IMR-90 (cell line): Measurements from ENCODE around the gene ARHGAP23. TPM values are rescaled to one million over a fixed set of nuclear protein-coding genes. Genes with fewer than 3 reads are reported as not detected.
A peak's percentile ranks its signal among the peaks of the same experiment; 100 is the strongest.

Experiments used
- ATAC-seq: fragments of 200-7000 bp; cut with Tn5 transposase; 2 replicates; pipeline ENCODE4 v1.9.1; 2020; ENCODE audit warnings: low read depth, mild to moderate bottlenecking, moderate library complexity
- BruUV-seq: library from RNA; stranded (reverse); fragments of 400-500 nt; replicated peaks from 2 replicates; lab custom pipeline; 2021; lab: Mats Ljungman, UMichigan
- CTCF ChIA-PET: fragments of 300-600 bp; formaldehyde crosslinking; extraction: SDS; loops from one replicate; lab custom pipeline; 2021; ENCODE audit warnings: antibody characterized with exemption; lab: Yijun Ruan, JAX
- POLR2A ChIA-PET: fragments of 300-600 bp; sonication (Branson Sonifier 250); formaldehyde crosslinking; loops from one replicate; lab custom pipeline; 2022; ENCODE audit warnings: antibody characterized with exemption; ENCODE audit not compliant: unreplicated experiment; lab: Charles Lee
- DNase-seq: peaks from one replicate; pipeline ENCODE4 v3.0.0; 2013
- H2AFZ ChIP-seq: replicated peaks from 2 replicates; pipeline ENCODE3; 2013; ENCODE audit warnings: low read length, mild to moderate bottlenecking; ENCODE audit not compliant: poor library complexity
- H2AK5ac ChIP-seq: 2 replicates; pipeline ENCODE4 v1.6.1; 2013; ENCODE audit warnings: low read depth, low read length, inconsistent platforms
- H2AK9ac ChIP-seq: replicated peaks from 2 replicates; pipeline ENCODE3; 2013; ENCODE audit warnings: mild to moderate bottlenecking, low read depth, low read length, moderate library complexity; ENCODE audit not compliant: poor library complexity
- H2BK120ac ChIP-seq: 2 replicates; pipeline ENCODE4 v1.6.1; 2013; ENCODE audit warnings: low read depth, low read length, inconsistent platforms
- H2BK15ac ChIP-seq: 3 replicates; pipeline ENCODE4 v1.6.1; 2013; ENCODE audit warnings: low read depth, low read length, inconsistent platforms
- H2BK20ac ChIP-seq: 2 replicates; pipeline ENCODE4 v1.6.1; 2013; ENCODE audit warnings: low read depth, mild to moderate bottlenecking, inconsistent platforms, low read length, moderate library complexity
- H2BK5ac ChIP-seq: 2 replicates; pipeline ENCODE4 v1.6.1; 2013; ENCODE audit warnings: mild to moderate bottlenecking, low read depth, low read length, inconsistent platforms; ENCODE audit not compliant: poor library complexity, severe bottlenecking
- H3K14ac ChIP-seq: replicated peaks from 2 replicates; pipeline ENCODE4 v1.6.1; 2013; ENCODE audit warnings: low read depth, low read length, inconsistent platforms
- H3K18ac ChIP-seq: 2 replicates; pipeline ENCODE4 v1.6.1; 2013; ENCODE audit warnings: low read depth, low read length, control low read depth
- H3K23ac ChIP-seq: 2 replicates; pipeline ENCODE4 v1.6.1; 2013; ENCODE audit warnings: low read depth, low read length, inconsistent platforms
- H3K27ac ChIP-seq: 2 replicates; pipeline ENCODE4 v1.5.1; 2013; ENCODE audit warnings: mild to moderate bottlenecking, control low read depth, low read length; ENCODE audit not compliant: insufficient read depth
- H3K27me3 ChIP-seq: 2 replicates; pipeline ENCODE4 v1.6.1; 2013; ENCODE audit warnings: low read length; ENCODE audit not compliant: control insufficient read depth, insufficient read depth
- H3K36me3 ChIP-seq: 2 replicates; pipeline ENCODE4 v1.6.1; 2013; ENCODE audit warnings: low read length, mixed read lengths; ENCODE audit not compliant: control insufficient read depth, insufficient read depth
- H3K4ac ChIP-seq: 2 replicates; pipeline ENCODE4 v1.6.1; 2013; ENCODE audit warnings: low read depth, low read length, inconsistent platforms
- H3K4me1 ChIP-seq: 2 replicates; pipeline ENCODE4 v1.6.1; 2013; ENCODE audit warnings: low read length, mixed read lengths; ENCODE audit not compliant: control insufficient read depth, insufficient read depth
- H3K4me2 ChIP-seq: 2 replicates; pipeline ENCODE4 v1.6.1; 2013; ENCODE audit warnings: low read depth, mild to moderate bottlenecking, control low read depth, low read length, moderate library complexity
- H3K4me3 ChIP-seq: 2 replicates; pipeline ENCODE4 v1.5.1; 2013; ENCODE audit warnings: low read depth, mild to moderate bottlenecking, control low read depth, low read length, moderate library complexity; ENCODE audit not compliant: insufficient read depth
- H3K56ac ChIP-seq: 2 replicates; pipeline ENCODE4 v1.6.1; 2013; ENCODE audit warnings: low read length, inconsistent platforms; ENCODE audit not compliant: insufficient read depth; ENCODE audit errors: extremely low read depth
- H3K79me1 ChIP-seq, 2 experiments: 2 replicates each; pipeline ENCODE4 v1.6.1; 2013; ENCODE audit warnings: low read length in 2 of 2, inconsistent platforms in 1 of 2, low read depth in 1 of 2
- H3K9ac ChIP-seq: 2 replicates; pipeline ENCODE4 v1.6.1; 2013; ENCODE audit warnings: low read depth, low read length, control low read depth
- H3K9me1 ChIP-seq: 2 replicates; pipeline ENCODE4 v1.6.1; 2013; ENCODE audit warnings: low read length, inconsistent platforms; ENCODE audit not compliant: insufficient read depth
- H3K9me3 ChIP-seq: 2 replicates; pipeline ENCODE4 v1.6.1; 2013; ENCODE audit warnings: low read length; ENCODE audit not compliant: control insufficient read depth, insufficient read depth
- H4K20me1 ChIP-seq: 2 replicates; pipeline ENCODE4 v1.6.1; 2013; ENCODE audit warnings: low read length, inconsistent platforms; ENCODE audit not compliant: insufficient read depth
- H4K5ac ChIP-seq: 2 replicates; pipeline ENCODE4 v1.6.1; 2013; ENCODE audit warnings: mild to moderate bottlenecking, low read depth, low read length, control low read depth
- H4K8ac ChIP-seq, 2 experiments: 2 replicates each; pipeline ENCODE4 v1.6.1; 2013; ENCODE audit warnings: low read depth in 2 of 2, low read length in 2 of 2, control low read depth in 1 of 2, inconsistent platforms in 1 of 2
- H4K91ac ChIP-seq: 2 replicates; pipeline ENCODE4 v1.6.1; 2013; ENCODE audit warnings: low read depth, low read length, inconsistent platforms; ENCODE audit not compliant: insufficient read depth
- BHLHE40 ChIP-seq: fragments of 150-350 bp; IDR thresholded peaks from 2 replicates; pipeline ENCODE4 v1.6.1; 2016; ENCODE audit warnings: mild to moderate bottlenecking, low read depth, low read length
- CEBPB ChIP-seq: IDR thresholded peaks from 2 replicates; pipeline ENCODE4 v1.6.1; 2012; ENCODE audit warnings: low read depth, low read length, improper control_type of control experiment
- CHD1 ChIP-seq: IDR thresholded peaks from 2 replicates; pipeline ENCODE4 v1.6.1; 2012; ENCODE audit warnings: low read depth, low read length, improper control_type of control experiment
- CTCF ChIP-seq: conservative IDR thresholded peaks from 2 replicates; pipeline ENCODE4 v1.5.1; 2012; ENCODE audit warnings: mild to moderate bottlenecking, low read depth, low read length, improper control_type of control experiment
- ELK1 ChIP-seq: fragments of 150-350 bp; IDR thresholded peaks from 2 replicates; pipeline ENCODE4 v1.6.1; 2016; ENCODE audit warnings: low read depth, mild to moderate bottlenecking, low read length, moderate library complexity, borderline replicate concordance
- FOS ChIP-seq: fragments of 150-350 bp; IDR thresholded peaks from 2 replicates; pipeline ENCODE4 v1.6.1; 2016; ENCODE audit warnings: low read depth, low read length
- MAFK ChIP-seq: IDR thresholded peaks from 2 replicates; pipeline ENCODE4 v1.6.1; 2012; ENCODE audit warnings: low read depth, low read length, improper control_type of control experiment
- MAZ ChIP-seq: IDR thresholded peaks from 2 replicates; pipeline ENCODE4 v1.6.1; 2012; ENCODE audit warnings: low read depth, mild to moderate bottlenecking, low read length, improper control_type of control experiment, moderate library complexity, borderline replicate concordance
- MXI1 ChIP-seq: IDR thresholded peaks from 2 replicates; pipeline ENCODE4 v1.6.1; 2012; ENCODE audit warnings: low read depth, mild to moderate bottlenecking, low read length, moderate library complexity, borderline replicate concordance
- NFE2L2 ChIP-seq: fragments of 150-350 bp; IDR thresholded peaks from 2 replicates; pipeline ENCODE4 v1.6.1; 2016; ENCODE audit warnings: low read depth, mild to moderate bottlenecking, low read length
- POLR2A ChIP-seq: IDR thresholded peaks from 2 replicates; pipeline ENCODE4 v1.6.1; 2012; ENCODE audit warnings: mild to moderate bottlenecking, low read depth, low read length
- RAD21 ChIP-seq: IDR thresholded peaks from 2 replicates; pipeline ENCODE4 v1.6.1; 2012; ENCODE audit warnings: low read length, improper control_type of control experiment
- RCOR1 ChIP-seq: IDR thresholded peaks from 2 replicates; pipeline ENCODE4 v1.6.1; 2012; ENCODE audit warnings: mild to moderate bottlenecking, low read length, improper control_type of control experiment; ENCODE audit not compliant: insufficient replicate concordance
- RFX5 ChIP-seq: IDR thresholded peaks from 2 replicates; pipeline ENCODE4 v1.8.0; 2012; ENCODE audit warnings: low read depth, mild to moderate bottlenecking, low read length, moderate library complexity
- SMC3 ChIP-seq: fragments of 150-350 bp; IDR thresholded peaks from 2 replicates; pipeline ENCODE4 v1.6.1; 2016; ENCODE audit warnings: low read depth, mild to moderate bottlenecking, antibody characterized with exemption, low read length, moderate library complexity
- USF2 ChIP-seq: fragments of 150-350 bp; IDR thresholded peaks from 2 replicates; pipeline ENCODE4 v1.6.1; 2017; ENCODE audit warnings: mild to moderate bottlenecking, antibody characterized with exemption, low read length, low read depth
- WGBS, 2 experiments: methylation state at CpG; one replicate each; pipeline versions ENCODE4 v1.1.5 to v1.1.7; 2013; ENCODE audit warnings: missing lambda C conversion rate in 2 of 2; ENCODE audit not compliant: insufficient read length in 1 of 2; ENCODE audit errors: extremely low coverage in 2 of 2; 5-methylcytosine and 5-hydroxymethylcytosine counted together
- dilution Hi-C: fragments of 300-500 bp; cut with HindIII; formaldehyde crosslinking; loops from one replicate; pipeline ENCODE4 v1.14.3; 2018; ENCODE audit warnings: low sequenced_read_pairs; ENCODE audit not compliant: unreplicated experiment
- in situ Hi-C: fragments of 300-500 bp; cut with MboI; formaldehyde crosslinking; loops from 3 replicates; pipeline ENCODE4 v1.14.3; 2019; ENCODE audit warnings: low sequenced_read_pairs, inconsistent platforms, mixed read lengths
- intact Hi-C: fragments of 100-400 bp; cut with micrococcal nuclease; formaldehyde crosslinking; loops from 2 replicates; pipeline ENCODE4 v1.10.0; 2022
- polyA plus RNA-seq, 3 experiments: library from polyadenylated mRNA; depleted of rRNA; stranded (reverse); fragments of >200 nt; gene quantifications; 2 replicates each; pipeline ENCODE4 v1.2.3, GENCODE V29; 2012; ENCODE audit warnings: low replicate concordance in 1 of 3
- total RNA-seq: library from RNA; depleted of rRNA; stranded (reverse); fragments of >200 nt; gene quantifications from 2 replicates; pipeline ENCODE4 v1.2.3, GENCODE V29; 2012

Gene ARHGAP23
- total and polyA plus RNA-seq, 2 of the 4 experiments (the other 2 are of a cell fraction): 9.3 to 43.3 TPM

- Histone ChIP-seq H3K14ac (peak overlapping the region; percentile 98), H2BK20ac (peak overlapping the region; percentile 97), H2BK5ac (peak overlapping the region; percentile 98), H3K36me3 (peaks cover 5% of the 10 kb centered on the region; the same call in 1 of the 2 replicates), H2BK15ac (peak overlapping the region; percentile 95; the same call in 2 of the 3 replicates), H3K23ac (peak overlapping the region; percentile 94), H3K27ac (peak overlapping the region; percentile 99), H2BK120ac (peak overlapping the region; percentile 98), H3K4me2 (peak overlapping the region; percentile 74), H3K9me1 (peaks cover 43% of the 10 kb centered on the region), H2AFZ (peak overlapping the region; percentile 73), H3K4me1 (peaks cover 57% of the 10 kb centered on the region), H3K4me3 (no peak overlapping the region), H3K79me1 (peaks cover 37 to 86% of the 10 kb centered on the region in 2 experiments), H2AK5ac (peak overlapping the region; percentile 96), H2AK9ac (peak overlapping the region; percentile 100), H3K4ac (peak overlapping the region; percentile 100), H3K9ac (peak overlapping the region; percentile 32), H3K18ac (peak overlapping the region; percentile 76), H4K91ac (peak overlapping the region; percentile 100), H4K20me1 (peaks cover 31% of the 10 kb centered on the region), H3K56ac (peak overlapping the region; percentile 33), H3K9me3 (no peaks in the 10 kb centered on the region), H3K27me3 (no peaks in the 10 kb centered on the region), H4K5ac (peak overlapping the region; percentile 76), H4K8ac (peak overlapping the region; percentile 93 to 98)
- ChIA-PET POLR2A (no interaction called here), CTCF (interaction anchor here (1.1 kb wide), 1 partner anchor 22 kb away, joined by 3 read pairs; no protein-coding TSS in a partner anchor)
- BruUV-seq: no TSS peak
- intact Hi-C loops: loop anchor here (2.0 kb wide), 2 partner anchors 14 to 22 kb away; partner anchors contain the start of gene ARHGAP23
- 63% methylated on average over 3 of the region's 6 CpGs; no CpG with 5 or more reads in 1 of the 2 experiments for WGBS, 2 experiments
- in situ Hi-C loops: no loop called here
- dilution Hi-C loops: no loop called here
- DNase-seq: no peak
- no peak for ATAC-seq
- no peak for TF ChIP-seq RAD21
- TF ChIP-seq RFX5: no peak
- no peak for TF ChIP-seq BHLHE40
- TF ChIP-seq MAZ: no peak
- no peak for TF ChIP-seq USF2
- TF ChIP-seq CTCF: no peak
- TF ChIP-seq RCOR1: no peak
- TF ChIP-seq ELK1: no peak
- no peak for TF ChIP-seq POLR2A
- TF ChIP-seq MXI1: no peak
- TF ChIP-seq SMC3: no peak
- TF ChIP-seq CHD1: no peak
- no peak for TF ChIP-seq FOS
- TF ChIP-seq NFE2L2: no peak
- no peak for TF ChIP-seq CEBPB
- TF ChIP-seq MAFK: no peak; the same call in 1 of the 2 replicates
Observed at GRCh38 chr17:38450557-38451029, 22.3 kb downstream of the ARHGAP23 start.
